ENCODE measurements around the gene DACT2.
"Not testable (repeated sequence)": the region's sequence is repeated elsewhere in the genome, so short reads cannot be mapped to it uniquely, and the experiment has no call there.

The DACT2 gene

DNA sequence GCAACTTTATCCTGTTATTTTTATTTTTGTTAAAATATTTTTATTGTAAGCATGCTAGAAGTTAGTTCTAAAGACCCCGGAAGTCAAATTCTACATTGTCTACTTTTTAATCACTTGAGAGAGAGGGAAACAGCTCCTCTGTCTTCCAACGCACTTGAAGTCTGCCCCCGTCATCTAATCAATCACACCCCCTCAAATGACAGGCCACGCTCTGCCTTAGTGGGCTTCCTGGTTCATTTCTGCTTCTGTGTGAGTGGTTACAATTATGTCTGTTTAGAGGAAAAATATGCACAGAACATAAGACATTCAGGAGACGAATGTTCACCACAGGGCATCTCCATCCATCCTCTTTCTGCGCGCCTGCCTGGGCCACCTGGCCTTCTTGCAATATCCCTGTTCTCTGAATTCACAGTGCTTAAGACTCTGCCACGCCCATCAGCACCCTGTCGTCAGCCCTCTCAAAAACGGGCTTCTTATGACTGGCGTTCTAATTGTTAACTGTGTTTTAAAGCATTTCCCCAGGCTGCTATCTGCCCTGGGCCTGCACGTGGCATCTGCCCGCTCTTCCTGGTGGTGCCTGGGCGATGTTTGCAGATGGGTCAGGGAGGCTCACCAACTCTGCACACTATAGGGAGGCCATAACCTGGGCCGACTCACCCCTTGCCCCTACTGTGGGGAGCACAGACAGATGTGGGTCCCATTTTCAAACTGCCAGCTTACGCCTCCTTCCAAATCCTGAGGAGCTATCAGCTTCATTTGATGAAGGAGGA is 15.4 kb downstream of the DACT2 start:
- DNase-seq (ENCODE audit: low spot score): no peak

DNA sequence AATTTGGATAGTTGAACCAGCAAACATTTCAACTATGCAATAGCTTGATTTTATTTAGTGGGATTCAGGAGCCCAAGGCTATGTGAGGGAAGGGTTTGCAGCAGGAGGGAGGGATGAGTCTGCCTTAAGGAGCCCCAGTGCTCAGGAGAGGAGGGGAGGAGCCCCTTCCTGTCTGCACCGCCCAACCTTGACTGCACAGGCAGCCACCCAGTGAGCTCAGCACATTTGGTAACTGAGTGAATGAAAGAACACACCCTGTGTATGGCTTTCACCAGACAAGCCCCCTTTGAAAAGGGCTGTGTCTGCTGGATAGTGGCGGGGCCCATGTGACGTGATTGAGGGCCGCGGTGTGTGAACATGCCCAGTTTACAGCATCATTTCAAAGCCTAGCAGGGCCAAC is 17.0 kb downstream of the DACT2 start:
- no peak for DNase-seq (ENCODE audit: low spot score)

DNA sequence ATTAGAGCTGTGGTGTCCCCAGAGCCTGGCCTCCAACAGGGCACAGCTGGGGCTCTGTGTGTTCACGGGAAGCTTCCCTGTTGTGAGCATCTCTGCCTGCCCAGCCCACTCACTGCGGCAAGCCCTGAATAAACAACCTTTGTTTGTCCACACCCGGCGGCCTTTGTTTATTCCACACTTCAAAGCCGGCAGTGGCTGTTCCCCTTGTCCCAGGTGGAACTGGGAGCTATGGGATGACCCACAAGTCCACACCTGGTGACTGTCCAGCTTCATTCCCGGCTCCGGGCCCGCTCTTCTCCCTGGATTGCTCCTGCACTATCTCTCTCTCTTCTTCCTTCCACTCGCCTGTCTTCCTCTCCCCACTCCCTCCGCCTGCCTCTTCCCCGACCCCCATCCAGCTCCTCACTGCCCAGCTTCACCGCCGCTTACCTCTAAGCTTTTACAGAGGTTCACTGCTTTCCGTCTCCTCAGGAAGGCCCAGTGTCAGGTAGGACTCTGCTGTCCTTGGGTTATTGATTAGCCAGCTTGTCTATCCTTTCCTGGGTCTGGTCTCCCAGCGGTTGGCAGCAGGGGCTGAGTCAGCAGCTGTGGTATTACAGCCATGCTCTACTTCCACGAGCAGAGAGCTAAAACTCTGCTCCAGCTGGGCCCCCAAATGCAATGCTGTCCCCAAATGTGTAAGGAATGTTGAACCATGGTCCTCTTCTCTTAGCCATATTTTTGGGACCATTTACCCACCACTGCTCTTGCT is 17.8 kb downstream of the DACT2 start:
- DNase-seq (ENCODE audit: low spot score): no peak

DNA sequence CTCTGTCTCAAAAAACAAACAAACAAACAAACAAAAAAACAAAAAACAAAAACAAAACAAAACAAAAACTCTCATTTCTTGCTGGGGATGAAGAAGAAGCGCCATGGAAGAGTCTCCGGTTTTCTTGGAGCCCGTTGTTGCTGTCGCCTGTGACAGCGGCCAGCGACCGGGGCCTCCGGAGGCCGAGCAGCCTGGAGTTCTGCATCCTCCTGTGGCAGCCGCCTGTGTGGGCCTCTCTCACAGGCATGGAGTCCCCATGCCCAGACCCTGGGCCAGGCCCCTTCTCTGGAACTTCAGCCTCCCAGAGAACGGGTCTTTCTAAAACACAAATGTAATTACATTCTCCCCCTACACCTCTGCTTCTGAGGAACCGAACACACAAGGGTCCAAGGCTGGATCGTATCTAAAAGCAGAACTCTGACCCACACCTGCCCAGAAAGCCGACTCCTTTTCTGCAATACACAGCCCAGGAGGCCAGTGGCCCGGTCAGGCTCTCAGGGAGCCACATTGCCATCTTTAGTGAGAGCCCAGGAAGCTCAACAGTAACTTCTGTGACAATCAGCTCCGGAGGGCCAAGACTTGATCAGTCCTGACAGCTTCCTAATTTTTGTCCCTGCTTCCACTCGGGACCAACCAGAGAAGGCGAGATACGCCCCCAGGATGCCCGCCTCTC is 18.5 kb downstream of the DACT2 start:
- DNase-seq (ENCODE audit: low spot score): no peak

DNA sequence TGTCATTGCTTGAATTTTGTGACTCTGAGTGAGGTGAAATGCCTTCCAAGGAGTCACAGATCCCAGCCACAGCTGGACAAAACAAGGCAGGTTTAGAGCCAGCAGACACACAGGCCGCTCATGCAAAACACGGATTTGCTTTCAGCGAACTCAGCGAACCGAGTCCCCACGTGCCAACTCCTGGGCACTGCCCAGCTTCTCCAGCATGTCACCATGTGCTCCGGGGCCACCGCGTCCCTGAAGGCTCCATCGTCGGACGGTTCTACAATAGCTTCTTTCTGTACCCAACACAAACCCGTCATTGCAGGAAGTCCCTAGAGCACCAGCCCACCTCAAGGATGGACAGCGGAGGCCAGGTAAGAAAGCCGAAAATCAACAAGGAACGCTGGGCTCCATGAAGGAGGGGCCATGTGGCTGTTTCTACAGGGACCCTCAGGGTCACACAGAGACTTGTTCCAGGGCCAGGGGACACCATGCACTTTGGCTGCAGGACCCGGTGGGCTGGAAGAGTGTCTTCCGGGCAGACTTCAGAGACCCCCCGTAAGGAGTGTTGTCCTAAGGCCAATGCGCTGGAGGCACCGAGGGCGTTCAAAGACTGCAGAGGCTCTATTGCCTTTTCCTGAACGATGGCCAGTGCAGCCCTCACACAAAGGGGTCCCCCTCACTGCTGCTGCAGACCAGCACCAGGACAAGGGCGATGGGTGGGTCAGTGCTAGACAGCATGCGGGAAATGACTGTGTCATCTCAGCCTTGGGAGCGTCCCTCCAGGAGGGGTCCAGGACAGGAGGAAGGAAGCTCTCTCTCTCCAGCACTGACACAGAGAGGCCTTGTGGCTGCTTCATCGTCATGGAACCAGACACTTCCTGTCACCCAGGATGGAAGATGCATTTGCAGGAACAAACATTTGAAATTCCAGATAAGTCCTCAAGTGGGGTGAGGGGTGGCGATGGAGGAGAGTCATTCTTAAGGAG is 19.8 kb downstream of the DACT2 start:
- no peak for DNase-seq (ENCODE audit: low spot score)

DNA sequence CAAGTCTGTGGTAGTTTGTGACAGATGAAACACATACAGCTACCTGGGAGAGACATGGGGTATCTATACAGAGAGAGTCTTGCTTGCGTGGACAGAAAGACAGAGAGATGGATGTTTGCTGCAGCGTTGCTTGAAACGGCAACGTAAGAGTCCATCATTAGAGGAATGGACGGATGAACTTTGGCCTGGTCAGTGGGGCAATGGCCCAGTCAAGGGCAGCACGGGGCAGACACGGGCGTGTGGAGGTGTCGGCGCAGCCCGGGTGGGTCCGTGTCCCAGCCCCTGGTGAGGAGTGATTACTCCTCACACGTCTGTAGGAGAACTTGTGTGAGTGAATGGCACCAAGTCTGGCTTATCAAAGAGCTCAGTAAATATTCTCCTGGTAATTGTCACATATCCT is 21.9 kb downstream of the DACT2 start:
- no peak for DNase-seq (ENCODE audit: low spot score)

DNA sequence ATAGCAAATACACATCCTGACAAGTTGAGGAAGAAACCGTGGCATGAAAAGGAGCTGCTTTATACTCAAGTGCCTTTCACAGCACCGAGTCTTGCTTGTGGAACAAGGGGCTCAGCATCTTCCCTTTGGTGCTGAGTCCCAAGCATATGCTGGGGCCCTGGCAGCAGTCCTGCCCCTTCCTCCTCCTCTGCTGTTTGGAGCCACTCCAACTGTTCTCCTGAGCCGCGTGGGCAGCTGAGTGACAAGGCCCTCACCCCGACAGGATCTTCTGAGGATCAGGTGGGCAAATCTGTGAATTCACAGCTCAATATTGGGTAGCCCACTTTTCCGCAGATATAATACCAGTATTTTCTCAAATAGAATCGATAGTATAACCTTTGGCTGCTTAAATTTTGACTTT is 24.7 kb downstream of the DACT2 start:
- DNase-seq (ENCODE audit: low spot score): no peak

DNA sequence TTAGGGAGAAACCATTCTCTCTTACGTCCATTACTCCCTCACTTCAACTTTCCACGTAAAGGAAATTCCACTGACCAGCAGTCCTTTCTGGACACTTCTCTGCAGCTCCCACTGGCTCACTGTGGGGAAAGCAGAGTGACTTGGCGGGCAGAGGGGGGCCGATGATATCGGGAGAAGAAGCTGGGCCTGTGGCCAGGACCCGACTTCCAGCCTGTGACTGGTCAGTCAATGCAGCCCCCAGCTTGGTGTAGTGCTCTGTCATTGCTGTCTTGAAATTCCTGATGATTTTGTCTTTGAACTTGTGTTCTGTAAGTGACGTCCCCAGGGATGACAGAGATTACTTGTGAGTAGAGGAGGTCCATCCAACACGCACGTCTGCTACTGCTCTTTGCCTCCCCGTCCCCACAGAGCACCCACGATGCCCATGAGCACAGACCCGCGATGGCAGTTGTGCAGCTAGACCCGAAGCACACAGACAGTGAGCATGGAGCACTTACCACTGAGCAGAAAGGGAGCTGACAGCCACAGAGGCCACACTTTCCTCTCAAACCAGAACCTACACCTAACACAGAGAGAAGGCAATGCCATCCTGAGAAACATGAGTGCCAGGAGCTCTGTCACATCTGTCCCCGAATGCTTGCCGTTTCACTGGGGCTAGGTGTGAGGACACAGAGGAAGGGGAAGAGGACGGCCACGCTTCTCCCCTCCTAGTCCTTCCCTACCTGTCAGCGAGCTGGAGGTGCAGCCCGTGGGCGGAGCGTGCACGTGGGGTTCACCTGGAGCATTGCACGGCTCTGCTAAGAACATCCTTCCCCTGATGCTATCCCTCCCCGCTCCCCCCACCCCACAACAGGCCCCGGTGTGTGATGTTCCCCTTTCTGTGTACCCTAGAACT is 25.7 kb downstream of the DACT2 start:
- no peak for DNase-seq (ENCODE audit: low spot score)

DNA sequence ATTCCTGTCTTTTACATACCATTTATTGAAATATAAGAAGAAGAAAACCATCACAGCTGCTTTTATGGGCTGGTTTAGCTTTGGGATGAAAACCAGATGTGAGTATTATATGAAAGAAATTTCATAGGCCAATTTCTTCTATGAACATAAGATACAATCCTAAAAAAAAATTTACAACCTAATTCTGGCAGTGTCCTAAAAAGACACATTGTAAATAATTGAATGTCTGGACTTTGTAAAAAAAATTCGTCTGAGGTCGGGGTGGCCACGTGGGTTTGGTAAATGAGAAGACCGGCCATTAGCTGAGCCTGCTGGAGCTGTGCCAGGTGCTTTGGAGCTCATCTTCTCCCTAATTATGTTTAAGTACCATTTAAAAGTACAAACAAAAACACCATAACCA is 26.8 kb downstream of the DACT2 start:
- DNase-seq (ENCODE audit: low spot score): no peak

DNA sequence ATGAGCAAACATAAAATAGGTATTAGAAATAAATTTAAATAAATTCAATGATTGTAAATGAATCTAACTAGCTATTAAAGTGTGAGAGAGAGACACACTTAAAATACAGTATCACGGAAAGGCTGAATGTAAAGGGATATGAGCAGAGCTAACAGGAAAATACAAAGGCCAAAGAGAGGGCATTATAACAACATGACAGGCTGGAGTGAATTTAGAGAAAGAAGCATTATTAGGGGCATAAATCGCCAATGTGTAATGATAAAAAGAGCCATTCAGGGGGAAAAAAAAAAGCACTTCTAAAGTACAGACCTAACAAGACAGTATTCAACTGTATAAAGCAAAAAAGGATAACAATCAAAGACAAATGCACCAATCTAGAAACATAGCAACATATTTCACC is 28.1 kb downstream of the DACT2 start:
- DNase-seq (ENCODE audit: low spot score): no peak

DNA sequence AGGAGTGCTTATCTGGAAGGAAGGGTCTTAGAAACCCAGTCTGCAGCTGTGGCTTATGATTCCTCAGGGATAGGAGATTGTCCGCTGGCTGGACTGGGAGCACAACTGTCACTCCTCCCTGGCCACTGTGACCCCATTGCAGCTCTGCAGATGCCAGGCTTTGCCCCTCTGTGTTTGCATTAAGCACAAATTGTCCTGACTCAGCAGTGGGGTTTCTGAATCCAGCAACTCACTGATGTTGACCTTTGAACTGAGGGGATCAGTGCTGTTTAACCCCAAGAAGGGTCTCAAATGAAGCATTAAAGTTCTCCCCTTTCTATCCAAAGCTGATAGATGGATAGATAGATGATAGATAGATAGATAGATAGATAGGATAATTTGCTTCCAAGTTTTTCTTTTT is 29.5 kb downstream of the DACT2 start:
- DNase-seq (ENCODE audit: low spot score): no peak

DNA sequence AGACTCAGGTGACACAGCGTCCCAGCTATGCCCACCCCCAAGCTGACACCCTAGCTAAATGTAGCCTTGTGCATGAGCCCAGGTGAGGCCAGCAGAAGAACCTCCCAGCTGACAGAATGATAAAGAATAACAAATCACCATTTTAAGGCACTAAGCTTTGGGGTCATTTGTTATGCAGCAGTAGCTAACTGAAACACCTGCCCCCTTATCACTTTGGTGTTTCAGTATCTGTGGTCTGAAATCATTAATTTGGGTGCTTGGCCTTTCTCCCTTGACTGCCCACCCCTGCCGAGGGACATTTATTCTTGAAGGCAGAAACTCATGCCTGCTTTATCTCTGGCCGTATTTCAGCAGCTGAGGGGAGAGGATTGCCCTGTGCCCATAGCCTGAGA is 30.0 kb downstream of the DACT2 start:
- DNase-seq (ENCODE audit: low spot score): no peak

DNA sequence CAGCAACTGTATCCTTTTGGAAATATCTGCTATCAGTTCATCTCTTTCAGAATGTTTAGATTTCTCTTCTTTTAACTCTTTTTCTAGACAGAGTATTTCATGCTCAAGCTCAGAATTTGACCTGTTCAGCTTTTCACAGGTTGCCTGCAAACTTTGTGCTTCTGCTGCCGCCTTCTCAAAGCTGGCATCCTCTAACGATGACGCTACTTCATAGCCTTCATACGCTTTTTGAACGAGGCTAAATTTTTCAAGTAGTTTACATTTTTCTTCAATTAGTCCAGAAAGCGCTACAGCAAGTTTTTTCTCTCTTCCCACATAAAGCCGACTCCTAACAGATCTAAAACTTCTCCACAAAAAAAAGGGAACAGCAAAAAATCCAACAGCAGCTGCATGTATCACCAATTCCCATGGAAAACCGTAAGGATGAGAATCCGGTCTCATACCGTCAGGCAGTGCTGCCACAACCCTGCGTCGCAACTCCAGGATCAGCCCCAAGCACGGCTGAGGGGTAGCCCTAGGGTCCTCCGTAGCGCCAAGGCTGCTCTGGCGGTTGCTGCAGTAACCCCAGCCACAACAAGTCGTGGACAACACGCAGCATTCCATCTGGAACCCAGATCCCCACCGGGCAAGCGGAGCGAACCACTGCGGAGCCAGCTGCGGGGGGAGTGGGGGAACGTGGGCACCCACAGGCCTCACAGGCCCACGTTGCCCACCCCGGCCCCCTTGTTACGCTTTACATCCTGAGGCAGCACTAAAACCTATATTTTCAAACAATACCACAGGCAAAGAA is 30.6 kb downstream of the DACT2 start:
- DNase-seq (ENCODE audit: low spot score): no peak

DNA sequence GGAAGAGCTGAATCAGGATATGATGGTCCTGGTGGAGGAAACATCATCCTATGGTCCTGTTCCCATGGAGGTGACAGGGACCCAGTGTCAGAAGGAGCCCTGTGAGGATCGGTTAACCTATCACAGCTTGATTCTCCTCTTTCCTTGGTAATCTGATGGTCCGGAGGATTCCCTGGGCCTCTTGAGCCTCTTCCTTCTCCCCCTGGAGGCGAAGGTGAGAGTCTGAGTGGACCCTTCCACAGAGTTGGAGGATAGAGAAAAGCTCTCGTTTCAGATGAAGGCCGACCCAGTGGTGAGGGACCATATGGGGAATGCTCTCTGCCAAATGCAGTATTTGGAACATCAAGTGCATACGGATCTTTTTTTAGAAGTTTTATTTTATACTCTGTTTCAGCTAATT is 32.1 kb downstream of the DACT2 start:
- DNase-seq (ENCODE audit: low spot score): not testable (repeated sequence)

DNA sequence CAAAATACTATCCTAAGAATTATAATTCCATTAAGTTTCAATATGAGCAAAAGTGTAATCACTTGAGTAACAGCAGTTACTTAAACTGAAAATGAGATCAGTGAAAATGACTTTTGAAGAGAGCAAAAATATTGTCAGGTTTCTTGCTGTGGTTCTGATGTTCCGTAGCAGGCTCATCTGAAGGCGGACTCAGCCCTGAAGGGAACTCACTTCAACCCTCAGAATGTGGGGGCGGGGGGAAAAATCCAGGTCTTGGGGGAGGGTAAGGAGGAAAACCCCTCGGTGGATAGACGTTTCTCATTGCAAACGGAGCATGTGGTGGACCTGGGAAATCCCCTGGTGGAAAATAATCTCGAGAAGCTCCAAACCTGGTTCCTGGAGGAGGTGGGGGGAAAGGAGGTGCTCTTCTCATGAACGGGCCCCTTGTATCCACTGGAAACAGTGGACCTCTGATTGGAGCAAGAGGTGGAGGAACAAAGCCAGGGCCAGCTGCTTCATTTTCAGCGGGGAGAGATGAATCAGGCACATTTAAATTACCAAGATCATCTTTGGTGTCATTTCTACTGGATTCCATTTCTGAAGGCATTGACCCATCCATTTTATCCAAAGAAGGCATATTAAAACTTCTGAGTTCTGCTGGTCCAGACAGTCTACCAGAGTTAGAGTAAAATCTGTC is 32.7 kb downstream of the DACT2 start:
- not testable (repeated sequence) for DNase-seq (ENCODE audit: low spot score)

DNA sequence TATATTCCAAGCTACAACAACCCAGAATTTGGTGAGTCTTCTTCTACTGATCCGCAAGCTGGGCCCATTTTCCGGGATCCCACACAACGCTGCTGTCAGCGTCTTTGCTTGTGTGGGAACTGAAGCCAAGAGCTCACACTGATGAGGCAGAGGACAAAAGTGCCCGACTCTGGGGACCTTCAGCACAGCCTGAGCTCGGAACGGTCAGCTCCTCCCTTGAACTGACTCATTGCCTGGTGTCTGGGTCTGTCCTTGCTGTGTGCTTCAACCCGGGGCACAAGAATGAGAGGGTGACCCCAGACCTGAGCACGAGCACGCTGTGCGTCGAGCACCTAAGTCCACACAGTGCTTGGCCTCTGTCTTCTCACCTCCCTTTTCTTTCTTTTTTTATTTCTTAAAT is 33.5 kb downstream of the DACT2 start:
- no peak for DNase-seq (ENCODE audit: low spot score)

DNA sequence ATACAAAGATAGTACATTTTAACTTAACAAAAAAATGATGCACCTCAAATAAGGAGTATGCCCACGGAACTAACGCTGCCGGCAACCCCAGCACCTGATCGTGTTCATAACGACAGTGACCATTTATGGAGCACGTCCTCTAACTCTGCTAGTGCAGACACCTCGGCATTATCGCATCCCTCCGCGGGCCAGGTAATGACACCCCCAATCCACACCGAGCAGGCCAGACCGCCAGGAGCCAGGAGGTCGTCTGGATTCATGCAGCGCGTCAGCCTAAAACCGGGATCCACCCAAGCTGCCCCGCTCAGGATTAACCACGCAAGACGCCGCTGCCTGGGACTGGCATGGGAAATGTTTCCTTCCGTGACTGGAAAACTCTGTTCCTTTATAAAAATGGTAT is 34.1 kb downstream of the DACT2 start:
- DNase-seq (ENCODE audit: low spot score): no peak

DNA sequence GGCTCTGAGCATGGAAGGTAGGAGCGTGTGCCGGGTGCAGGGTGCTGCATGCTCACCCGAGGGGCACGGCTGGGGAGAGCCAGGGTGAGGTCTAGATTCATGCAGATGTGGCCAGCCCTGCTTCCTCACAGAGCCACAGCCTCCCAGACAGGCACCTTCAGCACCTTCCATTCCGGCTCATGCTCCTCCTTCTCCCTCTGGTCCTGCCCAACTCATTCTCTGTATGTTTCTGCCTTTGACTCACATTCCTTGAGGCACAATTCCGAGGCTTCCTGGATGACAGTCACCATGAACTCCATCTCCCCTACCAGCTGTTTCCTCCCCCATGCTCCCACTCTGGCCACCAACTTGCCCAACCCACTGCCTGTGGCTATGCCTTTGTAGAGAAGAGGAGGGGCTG is 35.4 kb downstream of the DACT2 start:
- DNase-seq (ENCODE audit: low spot score): no peak

DNA sequence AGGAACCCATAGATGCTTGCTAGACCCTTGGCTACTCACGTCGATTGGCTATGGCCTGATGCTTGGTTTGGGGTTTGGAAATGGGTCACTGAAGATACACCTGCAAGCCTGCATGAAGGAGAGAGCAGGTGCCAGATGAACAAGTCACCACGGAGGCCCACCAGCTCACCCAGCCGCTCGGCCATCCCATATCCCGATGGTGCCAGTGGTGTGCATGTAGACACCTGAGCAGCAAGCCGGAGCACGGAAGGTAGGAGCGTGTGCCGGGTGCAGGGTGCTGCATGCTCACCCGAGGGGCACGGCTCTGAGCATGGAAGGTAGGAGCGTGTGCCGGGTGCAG is 35.9 kb downstream of the DACT2 start:
- no peak for DNase-seq (ENCODE audit: low spot score)

Data from AG08395 (cell line).